H1 (cell line): ENCODE measurements around the gene LCE2C. TPM values are rescaled to one million over a fixed set of nuclear protein-coding genes. Genes with fewer than 3 reads are reported as not detected.

Experiments
- CTCF ChIA-PET: fragments of 300-600 bp; sonication (Branson Sonifier 250); formaldehyde crosslinking; loops from one replicate; lab custom pipeline; 2021; ENCODE audit not compliant: partially characterized antibody; lab: Charles Lee
- POLR2A ChIA-PET: fragments of 300-600 bp; sonication (Branson Sonifier 250); formaldehyde crosslinking; loops from one replicate; lab custom pipeline; 2021; ENCODE audit warnings: inconsistent platforms; ENCODE audit not compliant: partially characterized antibody; lab: Charles Lee
- DNase-seq, 2 experiments: peaks; one replicate each; pipeline versions ENCODE4 v3.0.0 to v3.0.0-alpha.2; 2010 to 2022; ENCODE audit warnings: low spot score in 2 of 2, low read depth in 1 of 2, mixed read lengths in 1 of 2
- FAIRE-seq: peaks from 2 replicates; lab custom pipeline; 2011; peaks lifted over from hg19 to GRCh38; lab: Jason Lieb, UNC
- H2AFZ ChIP-seq: 2 replicates; pipeline ENCODE4 v1.8.1; 2012; ENCODE audit warnings: low read length, inconsistent platforms
- H2AK5ac ChIP-seq: 2 replicates; pipeline ENCODE4 v1.6.1; 2013; ENCODE audit warnings: low read depth, low read length
- H2BK120ac ChIP-seq: replicated peaks from 2 replicates; pipeline ENCODE3; 2013; ENCODE audit warnings: low read depth, low read length, inconsistent platforms
- H2BK12ac ChIP-seq: 2 replicates; pipeline ENCODE4 v1.6.1; 2013; ENCODE audit warnings: low read depth, low read length
- H2BK15ac ChIP-seq: 2 replicates; pipeline ENCODE4 v1.6.1; 2013; ENCODE audit warnings: low read length
- H2BK20ac ChIP-seq: 2 replicates; pipeline ENCODE4 v1.6.1; 2013; ENCODE audit warnings: low read length
- H2BK5ac ChIP-seq: 2 replicates; pipeline ENCODE4 v1.6.1; 2013; ENCODE audit warnings: low read depth, low read length
- H3K14ac ChIP-seq: 2 replicates; pipeline ENCODE4 v1.6.1; 2013; ENCODE audit warnings: inconsistent platforms; ENCODE audit not compliant: insufficient read length
- H3K18ac ChIP-seq: 2 replicates; pipeline ENCODE4 v1.6.1; 2013; ENCODE audit warnings: low read length; ENCODE audit errors: extremely low read depth
- H3K23ac ChIP-seq: 2 replicates; pipeline ENCODE4 v1.6.1; 2013; ENCODE audit warnings: inconsistent platforms; ENCODE audit not compliant: insufficient read length
- H3K23me2 ChIP-seq: 2 replicates; pipeline ENCODE4 v1.6.1; 2013; ENCODE audit warnings: low read depth, low read length
- H3K27ac ChIP-seq: 2 replicates; pipeline ENCODE4 v1.6.1; 2011; ENCODE audit warnings: low read depth, low read length, inconsistent platforms
- H3K27me3 ChIP-seq, 4 experiments: replicated peaks in 1 of 4; 1 replicate in 1 of 4; 2 replicates in 3 of 4; pipeline versions ENCODE4 v1.6.1 to v1.8.1; 2011 to 2013; ENCODE audit warnings: low read length in 3 of 4, mild to moderate bottlenecking in 3 of 4, inconsistent platforms in 2 of 4, mixed read lengths in 2 of 4, moderate library complexity in 1 of 4; ENCODE audit not compliant: control insufficient read depth in 3 of 4, insufficient read depth in 3 of 4; ENCODE audit errors: extremely low read depth in 1 of 4
- H3K36me3 ChIP-seq, 4 experiments: 2 replicates each; pipeline versions ENCODE4 v1.6.1 to v1.8.1; 2011 to 2013; ENCODE audit warnings: mild to moderate bottlenecking in 4 of 4, low read length in 3 of 4, moderate library complexity in 2 of 4, control low read depth in 1 of 4, inconsistent platforms in 1 of 4; ENCODE audit not compliant: insufficient read depth in 4 of 4, control insufficient read depth in 2 of 4
- H3K4ac ChIP-seq: replicated peaks from 2 replicates; pipeline ENCODE3; 2013; ENCODE audit warnings: low read length, low read depth, mixed read lengths, inconsistent platforms; ENCODE audit not compliant: insufficient read length
- H3K4me1 ChIP-seq, 4 experiments: replicated peaks in 1 of 4; 1 replicate in 1 of 4; 2 replicates in 3 of 4; pipeline versions ENCODE4 v1.6.1 to v1.8.1; 2011 to 2013; ENCODE audit warnings: low read length in 3 of 4, inconsistent platforms in 2 of 4, mixed read lengths in 1 of 4; ENCODE audit not compliant: insufficient read depth in 4 of 4, control insufficient read depth in 3 of 4
- H3K4me2 ChIP-seq, 2 experiments: 2 replicates each; pipeline versions ENCODE4 v1.6.1 to v1.8.1; 2011 to 2013; ENCODE audit warnings: low read depth in 2 of 2, low read length in 2 of 2, control low read depth in 1 of 2, inconsistent platforms in 1 of 2, mild to moderate bottlenecking in 1 of 2; ENCODE audit not compliant: insufficient read depth in 1 of 2
- H3K4me3 ChIP-seq, 4 experiments: fragments of 200-600, 300-600 bp in 1 of 4; sonication (generic), shearing (Covaris generic), sonication (Bioruptor Twin) in 1 of 4; 2 replicates each; pipeline versions ENCODE4 v1.5.1 to v1.8.1; 2011 to 2016; ENCODE audit warnings: low read length in 4 of 4, low read depth in 3 of 4, control low read depth in 2 of 4, inconsistent platforms in 2 of 4, mild to moderate bottlenecking in 2 of 4, mixed read lengths in 1 of 4, moderate library complexity in 1 of 4; ENCODE audit not compliant: insufficient read depth in 2 of 4; ENCODE audit errors: extremely low read depth in 1 of 4
- H3K56ac ChIP-seq: replicated peaks from 2 replicates; pipeline ENCODE3; 2013; ENCODE audit warnings: low read depth, mild to moderate bottlenecking, mixed read lengths, low read length, inconsistent platforms; ENCODE audit not compliant: insufficient read length
- H3K79me1 ChIP-seq: 2 replicates; pipeline ENCODE4 v1.6.1; 2013; ENCODE audit warnings: low read depth, low read length, control low read depth
- H3K79me2 ChIP-seq, 2 experiments: 2 replicates each; pipeline versions ENCODE4 v1.6.1 to v1.8.1; 2012 to 2013; ENCODE audit warnings: low read length in 2 of 2, mild to moderate bottlenecking in 2 of 2, inconsistent platforms in 1 of 2; ENCODE audit not compliant: insufficient read depth in 2 of 2, control insufficient read depth in 1 of 2
- H3K9ac ChIP-seq, 4 experiments: replicated peaks in 1 of 4; 1 replicate in 1 of 4; 2 replicates in 3 of 4; pipeline versions ENCODE4 v1.6.1 to v1.8.1; 2011 to 2013; ENCODE audit warnings: low read depth in 3 of 4, low read length in 3 of 4, control low read depth in 2 of 4, mild to moderate bottlenecking in 2 of 4, moderate library complexity in 2 of 4, inconsistent platforms in 1 of 4; ENCODE audit errors: extremely low read depth in 1 of 4
- H3K9me3 ChIP-seq, 2 experiments: 2 replicates each; pipeline versions ENCODE4 v1.6.1 to v1.8.1; 2012 to 2013; ENCODE audit warnings: mild to moderate bottlenecking in 2 of 2, moderate library complexity in 2 of 2, control low read depth in 1 of 2, inconsistent platforms in 1 of 2, low read depth in 1 of 2, low read length in 1 of 2, mixed read lengths in 1 of 2; ENCODE audit not compliant: insufficient read depth in 2 of 2
- H4K20me1 ChIP-seq, 2 experiments: replicated peaks in 1 of 2; 2 replicates each; pipeline versions ENCODE3 to v1.8.1; 2011 to 2013; ENCODE audit warnings: inconsistent platforms in 2 of 2, low read length in 2 of 2, mild to moderate bottlenecking in 1 of 2; ENCODE audit not compliant: insufficient read depth in 2 of 2, control insufficient read depth in 1 of 2
- H4K5ac ChIP-seq: 2 replicates; pipeline ENCODE4 v1.6.1; 2013; ENCODE audit warnings: low read length, low read depth, mixed read lengths, inconsistent platforms; ENCODE audit not compliant: insufficient read length
- H4K8ac ChIP-seq: 2 replicates; pipeline ENCODE4 v1.8.0; 2013; ENCODE audit warnings: mild to moderate bottlenecking, moderate library complexity, low read length, inconsistent platforms; ENCODE audit not compliant: insufficient read depth; ENCODE audit errors: extremely low read depth
- H4K91ac ChIP-seq: replicated peaks from 2 replicates; pipeline ENCODE3; 2013; ENCODE audit warnings: low read length, mixed read lengths, inconsistent platforms; ENCODE audit not compliant: insufficient read length
- BACH1 ChIP-seq: IDR thresholded peaks from 2 replicates; pipeline ENCODE4 v1.6.1; 2012; ENCODE audit warnings: low read length, improper control_type of control experiment
- YY1 ChIP-seq: IDR thresholded peaks from 2 replicates; pipeline ENCODE4 v1.6.1; 2011; ENCODE audit warnings: low read depth, mild to moderate bottlenecking, low read length
- polyA plus RNA-seq, 7 experiments: library from polyadenylated mRNA; depleted of rRNA in 3 of 7; stranded (reverse) in 5 of 7; unstranded in 2 of 7; fragments of >200 nt in 5 of 7; fragments of 200-250 nt in 2 of 7; gene quantifications; 1 replicate in 5 of 7; 2 replicates in 1 of 7; 4 replicates in 1 of 7; pipeline versions ENCODE4 v1.2.1 to v1.2.3, GENCODE V29; 2011 to 2013; ENCODE audit warnings: missing spikeins in 2 of 7, mixed read lengths in 2 of 7
- total RNA-seq: library from RNA; stranded (reverse); fragmentation: NEBNext Ultra II Directional; extraction: Animal tissue kit (Norgen Biotek cat#: 25700); gene quantifications from 2 replicates; pipeline ENCODE4 v1.2.1, GENCODE V29; 2021

LCE2C gene
- total and polyA plus RNA-seq, 2 of the 8 experiments (the other 6 are each of a cell fraction or from before 2014, with no cell fraction given): not detected

DNA sequence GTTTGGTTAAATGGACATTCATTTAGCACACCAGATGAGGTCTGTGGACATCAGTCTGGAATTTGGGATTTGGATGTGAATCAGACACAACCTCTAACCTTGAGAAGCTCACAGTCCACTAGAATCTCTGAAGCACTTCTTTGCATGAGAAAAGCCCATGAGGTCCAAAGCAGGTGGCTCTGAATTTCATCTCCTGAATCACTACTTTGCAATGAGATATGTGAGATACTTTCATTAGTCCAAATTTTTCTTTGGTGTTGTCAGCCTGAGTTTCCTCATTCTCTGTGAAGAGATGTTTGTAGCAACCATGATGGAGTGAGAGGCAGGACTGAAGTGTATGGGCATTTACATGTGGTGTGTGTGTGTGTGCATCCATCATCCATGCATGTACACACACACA lies 28.4 kb upstream of the LCE2C start:
- no peak for FAIRE-seq
- Histone ChIP-seq H3K79me2 (no peaks in the 10 kb centered on the region), H3K4ac (no peak overlapping the region), H3K36me3 (no peaks in the 10 kb centered on the region; a peak in 1 of 8 replicates), H3K27ac (no peak overlapping the region), H3K4me2 (no peak overlapping the region), H3K4me3 (no peak overlapping the region), H3K9ac (no peak overlapping the region), H3K56ac (no peak overlapping the region), H3K23me2 (no peaks in the 10 kb centered on the region), H3K23ac (no peak overlapping the region), H2AFZ (no peak overlapping the region), H3K4me1 (no peaks in the 10 kb centered on the region), H2AK5ac (no peak overlapping the region), H2BK20ac (no peak overlapping the region), H2BK15ac (no peak overlapping the region), H4K91ac (no peak overlapping the region), H3K27me3 (no peaks in the 10 kb centered on the region), H4K20me1 (no peaks in the 10 kb centered on the region), H2BK12ac (no peak overlapping the region)
- DNase-seq: no peak
- POLR2A ChIA-PET: no interaction called here
- TF ChIP-seq YY1 (no peak), BACH1 (no peak)
- TF ChIP-seq, all 59 proteins: peak for 0
- CTCF ChIA-PET: interaction anchor here (0.7 kb wide), 1 partner anchor 13 kb away, joined by 3 read pairs; no protein-coding TSS in a partner anchor
- Histone ChIP-seq H3K14ac (no peak overlapping the region), H3K9me3 (peaks cover 70 to 78% of the 10 kb centered on the region in 2 experiments), H3K18ac (no peak overlapping the region), H3K79me1 (no peaks in the 10 kb centered on the region), H4K5ac (no peak overlapping the region), H2BK5ac (no peak overlapping the region), H4K8ac (no peak overlapping the region), H2BK120ac (no peak overlapping the region)
